ENCODE data around the gene HOXB2. TPM values are rescaled to one million over a fixed set of nuclear protein-coding genes. Genes with fewer than 3 reads are reported as not detected.

Gene HOXB2
- total RNA-seq, 1 experiment from 2014 or later: 34.5 TPM

DNA sequence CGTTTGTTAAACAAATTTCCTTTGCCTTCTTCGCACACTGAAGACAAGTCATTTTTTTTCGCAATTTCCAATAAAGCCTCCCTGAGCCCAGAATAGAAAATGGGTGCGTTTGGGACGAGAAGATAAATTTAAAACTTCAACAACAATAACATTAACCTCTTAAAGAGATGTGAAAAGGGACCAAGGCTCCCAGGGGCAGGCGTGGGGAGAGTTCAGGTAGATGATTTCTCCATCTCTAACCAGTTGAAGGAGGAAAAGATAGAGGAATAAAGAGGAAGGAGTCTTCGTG, 34.5 kb upstream of the HOXB2 start:
- no TSS peak for BruUV-seq (replicated peaks)
- POLR2A ChIA-PET (ENCODE audit: low non-redundant PET): no interaction called here
- TF ChIP-seq, protein P1, sequence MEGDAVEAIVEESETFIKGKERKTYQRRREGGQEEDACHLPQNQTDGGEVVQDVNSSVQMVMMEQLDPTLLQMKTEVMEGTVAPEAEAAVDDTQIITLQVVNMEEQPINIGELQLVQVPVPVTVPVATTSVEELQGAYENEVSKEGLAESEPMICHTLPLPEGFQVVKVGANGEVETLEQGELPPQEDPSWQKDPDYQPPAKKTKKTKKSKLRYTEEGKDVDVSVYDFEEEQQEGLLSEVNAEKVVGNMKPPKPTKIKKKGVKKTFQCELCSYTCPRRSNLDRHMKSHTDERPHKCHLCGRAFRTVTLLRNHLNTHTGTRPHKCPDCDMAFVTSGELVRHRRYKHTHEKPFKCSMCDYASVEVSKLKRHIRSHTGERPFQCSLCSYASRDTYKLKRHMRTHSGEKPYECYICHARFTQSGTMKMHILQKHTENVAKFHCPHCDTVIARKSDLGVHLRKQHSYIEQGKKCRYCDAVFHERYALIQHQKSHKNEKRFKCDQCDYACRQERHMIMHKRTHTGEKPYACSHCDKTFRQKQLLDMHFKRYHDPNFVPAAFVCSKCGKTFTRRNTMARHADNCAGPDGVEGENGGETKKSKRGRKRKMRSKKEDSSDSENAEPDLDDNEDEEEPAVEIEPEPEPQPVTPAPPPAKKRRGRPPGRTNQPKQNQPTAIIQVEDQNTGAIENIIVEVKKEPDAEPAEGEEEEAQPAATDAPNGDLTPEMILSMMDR (conservative IDR thresholded peaks at IDR 0.05; ENCODE audit: low read depth, low read length): no peak
- TF ChIP-seq EZH2 (IDR thresholded peaks at IDR 0.05; ENCODE audit: borderline replicate concordance, low read depth, low read length, poor library complexity, severe bottlenecking): no peak
- intact Hi-C loops (cut with micrococcal nuclease; ENCODE audit: unreplicated experiment): no loop called here
- Histone ChIP-seq H3K27ac (ENCODE audit: low read depth, low read length, poor library complexity, severe bottlenecking) (no peak overlapping the region), H3K27me3 (replicated peaks; ENCODE audit: insufficient read depth, low read depth, low read length, poor library complexity) (no peaks in the 10 kb centered on the region), H3K4me3 (ENCODE audit: low read depth, low read length, poor library complexity, severe bottlenecking) (no peak overlapping the region), H3K4me1 (ENCODE audit: insufficient read depth, low read length, poor library complexity, severe bottlenecking) (peaks cover 36% of the 10 kb centered on the region), H3K36me3 (ENCODE audit: insufficient read depth, low read length, poor library complexity, severe bottlenecking) (no peaks in the 10 kb centered on the region), H3K9me3 (ENCODE audit: low read depth, low read length, poor library complexity, severe bottlenecking) (no peaks in the 10 kb centered on the region)
- CTCF ChIA-PET: no interaction called here
- DNase-seq (ENCODE audit: low spot score): no peak

DNA sequence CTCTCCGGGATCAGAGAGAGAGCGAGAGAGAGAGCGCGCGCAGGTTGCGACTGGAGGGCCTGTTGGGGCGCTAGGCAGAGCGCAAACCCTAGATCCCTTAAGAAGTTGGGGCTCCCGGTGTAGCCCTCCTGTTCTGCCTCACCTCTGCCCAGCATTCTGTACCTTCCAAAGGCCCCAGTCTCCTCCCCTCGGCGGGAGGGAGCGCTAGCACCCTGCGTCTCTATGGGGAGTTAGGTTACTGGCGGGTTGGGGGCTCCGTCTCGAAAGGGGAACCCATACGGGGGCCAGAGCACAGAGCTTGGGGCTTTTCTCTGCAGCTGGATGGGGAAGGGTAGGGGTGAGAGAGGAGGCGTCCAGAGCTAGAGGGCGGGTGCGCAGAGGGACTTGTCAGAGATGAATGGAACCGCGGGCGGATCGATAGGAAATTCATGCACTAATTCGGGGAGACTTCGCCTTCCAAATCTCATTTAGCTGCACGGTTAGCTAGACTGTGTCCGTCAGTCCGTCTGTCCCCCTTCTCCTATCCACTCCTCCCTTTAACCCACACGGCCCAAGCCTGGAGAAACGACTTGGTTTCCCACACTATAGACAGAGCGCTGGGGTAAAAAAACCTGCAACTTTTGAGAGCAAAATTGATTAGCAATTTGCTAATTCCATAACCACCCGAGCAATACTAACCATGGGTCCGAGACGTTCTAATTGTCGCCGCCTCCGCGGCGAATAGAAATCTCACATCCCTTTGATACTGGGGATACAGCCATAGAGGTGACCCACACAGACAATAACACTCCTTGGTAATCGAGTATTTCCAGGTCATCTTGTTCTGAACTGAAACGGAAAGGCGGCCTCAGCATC, 33.9 kb upstream of the HOXB2 start:
- CTCF ChIA-PET: interaction anchor here (0.6 kb wide), 1 partner anchor 9 kb away, joined by 3 read pairs; no protein-coding TSS in a partner anchor
- Histone ChIP-seq H3K27me3 (replicated peaks; ENCODE audit: insufficient read depth, low read depth, low read length, poor library complexity) (no peaks in the 10 kb centered on the region), H3K27ac (ENCODE audit: low read depth, low read length, poor library complexity, severe bottlenecking) (peak overlapping the region; percentile 79), H3K4me1 (ENCODE audit: insufficient read depth, low read length, poor library complexity, severe bottlenecking) (peaks cover 36% of the 10 kb centered on the region), H3K9me3 (ENCODE audit: low read depth, low read length, poor library complexity, severe bottlenecking) (no peaks in the 10 kb centered on the region), H3K4me3 (ENCODE audit: low read depth, low read length, poor library complexity, severe bottlenecking) (peak overlapping the region; percentile 57), H3K36me3 (ENCODE audit: insufficient read depth, low read length, poor library complexity, severe bottlenecking) (no peaks in the 10 kb centered on the region)
- no TSS peak for BruUV-seq (replicated peaks)
- DNase-seq (ENCODE audit: low spot score): no peak
- no peak for TF ChIP-seq EZH2 (IDR thresholded peaks at IDR 0.05; ENCODE audit: borderline replicate concordance, low read depth, low read length, poor library complexity, severe bottlenecking)
- TF ChIP-seq, protein P1 (conservative IDR thresholded peaks at IDR 0.05; ENCODE audit: low read depth, low read length): no peak
- POLR2A ChIA-PET (ENCODE audit: low non-redundant PET): no interaction called here
- intact Hi-C loops (cut with micrococcal nuclease; ENCODE audit: unreplicated experiment): no loop called here

DNA sequence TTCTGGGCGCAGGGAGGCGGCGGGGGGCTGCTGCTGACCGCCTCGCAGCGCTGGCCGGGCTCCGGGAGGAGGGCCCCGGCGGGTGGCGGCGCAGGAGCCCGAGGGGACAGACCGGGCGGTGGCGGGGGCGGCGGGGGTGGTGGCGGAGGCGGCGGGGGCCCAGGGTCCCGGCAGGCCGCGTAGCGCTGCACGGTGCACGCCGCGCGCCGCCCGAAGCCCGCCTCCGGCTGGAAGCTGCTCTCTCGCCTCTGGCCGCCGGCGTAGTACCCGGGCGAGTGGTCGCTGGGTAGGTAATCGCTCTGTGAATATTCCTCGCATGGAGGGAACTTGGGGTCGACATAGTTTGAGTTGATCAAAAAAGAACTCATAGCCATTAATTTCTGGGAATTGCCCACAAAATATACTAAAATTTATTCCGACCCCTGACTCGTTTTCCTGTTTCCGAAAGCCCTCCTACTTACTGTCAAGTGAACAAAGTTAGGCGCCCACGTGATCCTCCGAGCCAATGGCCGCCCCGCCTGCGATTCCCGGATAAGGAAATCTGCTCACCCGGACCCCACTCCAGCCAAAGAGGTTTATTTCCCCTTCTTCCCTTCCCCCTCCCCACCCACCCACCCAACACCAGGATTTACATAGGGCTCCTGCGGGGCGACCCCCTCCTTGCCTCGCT, 33.2 kb upstream of the HOXB2 start, which contains the start of gene HOXB4:
TSS of gene HOXB4 (minus strand) at position 405 of the 670 bp plus-strand sequence. CDS start at position 374, 31 bp downstream.
- H3K36me3 ChIP-seq (ENCODE audit: insufficient read depth, low read length, poor library complexity, severe bottlenecking): no peaks in the 10 kb centered on the region
- no TSS peak for BruUV-seq (replicated peaks)
- no peaks in the 10 kb centered on the region for H3K9me3 ChIP-seq (ENCODE audit: low read depth, low read length, poor library complexity, severe bottlenecking)
- peak within 1 kb of the TSS; percentile 79 for H3K27ac ChIP-seq (ENCODE audit: low read depth, low read length, poor library complexity, severe bottlenecking)
- DNase-seq (ENCODE audit: low spot score): peak; percentile 89
- peaks cover 40% of the 10 kb centered on the region for H3K4me1 ChIP-seq (ENCODE audit: insufficient read depth, low read length, poor library complexity, severe bottlenecking)
- peak within 1 kb of the TSS; percentile 57 for H3K4me3 ChIP-seq (ENCODE audit: low read depth, low read length, poor library complexity, severe bottlenecking)
- no peak for TF ChIP-seq EZH2 (IDR thresholded peaks at IDR 0.05; ENCODE audit: borderline replicate concordance, low read depth, low read length, poor library complexity, severe bottlenecking)
- TF ChIP-seq, protein P1 (conservative IDR thresholded peaks at IDR 0.05; ENCODE audit: low read depth, low read length): no peak
- intact Hi-C loops (cut with micrococcal nuclease; ENCODE audit: unreplicated experiment): loop anchor here (2.0 kb wide), 1 partner anchor 35 kb away; no protein-coding TSS in a partner anchor
- ChIA-PET POLR2A (ENCODE audit: low non-redundant PET) (no interaction called here), CTCF (interaction anchor here (0.6 kb wide), 1 partner anchor 207 kb away, joined by 3 read pairs; no protein-coding TSS in a partner anchor)
- no peaks in the 10 kb centered on the region for H3K27me3 ChIP-seq (replicated peaks; ENCODE audit: insufficient read depth, low read depth, low read length, poor library complexity)

Data from A673 (cell line).